H7 (cell line): ENCODE data around the gene ZNF346. TPM values are rescaled to one million over a fixed set of nuclear protein-coding genes. Genes with fewer than 3 reads are reported as not detected.
"Not testable (repeated sequence)": the region's sequence is repeated elsewhere in the genome, so short reads cannot be mapped to it uniquely, and the experiment has no call there.

Source experiments
- DNase-seq: peaks from one replicate; pipeline ENCODE4 v3.0.0; 2012
- H3K27me3 ChIP-seq: 2 replicates; pipeline ENCODE4 v1.6.0; 2011; ENCODE audit warnings: mild to moderate bottlenecking, low read length; ENCODE audit not compliant: control insufficient read depth, insufficient read depth
- H3K36me3 ChIP-seq: replicated peaks from 2 replicates; pipeline ENCODE4 v1.5.1; 2011; ENCODE audit warnings: low read length; ENCODE audit not compliant: control insufficient read depth, insufficient read depth
- H3K4me3 ChIP-seq: 2 replicates; pipeline ENCODE4 v1.5.1; 2011; ENCODE audit warnings: low read depth, mild to moderate bottlenecking, control low read depth, low read length, moderate library complexity; ENCODE audit not compliant: insufficient read depth
- total RNA-seq: library from RNA; depleted of rRNA; stranded (reverse); fragments of >200 nt; shearing (Covaris generic); gene quantifications from 2 replicates; pipeline ENCODE4 v1.2.3, GENCODE V29; 2014; rRNA removed

Gene ZNF346
- 25.0 and 26.4 TPM in 2 replicates for total RNA-seq

GRCh38 chr5:177022386-177023302 is at the start of gene ZNF346:
TSS of gene ZNF346 (plus strand) at chr5:177022696. CDS start at chr5:177022739, 43 bp downstream.
- Histone ChIP-seq H3K4me3 (peak within 1 kb of the TSS; percentile 94), H3K36me3 (peaks cover 3% of the 10 kb centered on the region), H3K27me3 (no peaks in the 10 kb centered on the region)
- DNase-seq, result peak; percentile 97

GRCh38 chr5:176979669-176980068 is 42.8 kb upstream of the ZNF346 start:
- Histone ChIP-seq H3K4me3 (no peak overlapping the region), H3K27me3 (no peaks in the 10 kb centered on the region), H3K36me3 (peaks cover 11% of the 10 kb centered on the region)
- DNase-seq, result no peak

GRCh38 chr5:176980818-176981217 is 41.7 kb upstream of the ZNF346 start:
- peaks cover 7% of the 10 kb centered on the region for H3K36me3 ChIP-seq
- no peak for DNase-seq
- H3K27me3 ChIP-seq, result no peaks in the 10 kb centered on the region
- H3K4me3 ChIP-seq, result no peak overlapping the region

- H3K36me3 ChIP-seq, H3K27me3 ChIP-seq, DNase-seq, H3K4me3 ChIP-seq: not testable (repeated sequence)
Measured at GRCh38 chr5:176983112-176983511, 39.4 kb upstream of the ZNF346 start.

- DNase-seq, H3K4me3 ChIP-seq, H3K36me3 ChIP-seq, H3K27me3 ChIP-seq: not testable (repeated sequence)
Measured at GRCh38 chr5:176983593-176983992, 38.9 kb upstream of the ZNF346 start.

GRCh38 chr5:176984176-176984575 is 38.3 kb upstream of the ZNF346 start:
- H3K4me3 ChIP-seq, DNase-seq, H3K36me3 ChIP-seq, H3K27me3 ChIP-seq: not testable (repeated sequence)

- Histone ChIP-seq H3K4me3 (no peak overlapping the region), H3K27me3 (no peaks in the 10 kb centered on the region), H3K36me3 (peaks cover 3% of the 10 kb centered on the region; the same call in 1 of the 2 replicates)
- no peak for DNase-seq
Measured at GRCh38 chr5:176985516-176985915, 37.0 kb upstream of the ZNF346 start.

GRCh38 chr5:176986280-176986679 is 36.2 kb upstream of the ZNF346 start:
- Histone ChIP-seq H3K4me3 (no peak overlapping the region), H3K36me3 (peaks cover 3% of the 10 kb centered on the region; the same call in 1 of the 2 replicates), H3K27me3 (no peaks in the 10 kb centered on the region)
- no peak for DNase-seq

GRCh38 chr5:176987583-176987982 is 34.9 kb upstream of the ZNF346 start:
- no peaks in the 10 kb centered on the region for H3K27me3 ChIP-seq
- DNase-seq, result no peak

GRCh38 chr5:176993081-176993480 is 29.4 kb upstream of the ZNF346 start:
- H3K4me3 ChIP-seq, DNase-seq, H3K36me3 ChIP-seq, H3K27me3 ChIP-seq: not testable (repeated sequence)

More at GRCh38 chr5:176987583-176987982, 34.9 kb upstream of the ZNF346 start:
- Histone ChIP-seq H3K36me3 (no peaks in the 10 kb centered on the region), H3K4me3 (no peak overlapping the region)

- Histone ChIP-seq H3K4me3 (no peak overlapping the region), H3K36me3 (no peaks in the 10 kb centered on the region), H3K27me3 (no peaks in the 10 kb centered on the region)
- no peak for DNase-seq
Measured at GRCh38 chr5:176994460-176995121, 27.9 kb upstream of the ZNF346 start.

GRCh38 chr5:176995122-176995490 is 27.4 kb upstream of the ZNF346 start:
- H3K27me3 ChIP-seq, result no peaks in the 10 kb centered on the region
- no peaks in the 10 kb centered on the region for H3K36me3 ChIP-seq
- H3K4me3 ChIP-seq, result no peak overlapping the region
- DNase-seq, result no peak

- no peak for DNase-seq
- Histone ChIP-seq H3K36me3 (no peaks in the 10 kb centered on the region), H3K4me3 (no peak overlapping the region), H3K27me3 (no peaks in the 10 kb centered on the region)
Measured at GRCh38 chr5:176995896-176996767, 26.4 kb upstream of the ZNF346 start.

- no peaks in the 10 kb centered on the region for H3K36me3 ChIP-seq
- H3K27me3 ChIP-seq, result no peaks in the 10 kb centered on the region
- no peak for DNase-seq
- no peak overlapping the region for H3K4me3 ChIP-seq
Measured at GRCh38 chr5:176996780-176997179, 25.7 kb upstream of the ZNF346 start.
